Fibroblast of skin of back (primary cell): Measurements from ENCODE around the gene SLN. TPM values are rescaled to one million over a fixed set of nuclear protein-coding genes. Genes with fewer than 3 reads are reported as not detected.
"Not testable (repeated sequence)": the region's sequence is repeated elsewhere in the genome, so short reads cannot be mapped to it uniquely, and the experiment has no call there.

Experiments
- DNase-seq: peaks from one replicate; pipeline ENCODE4 v3.0.0-alpha.2; 2013
- polyA plus RNA-seq, 2 experiments: library from polyadenylated mRNA; unstranded; fragments of 120-200 nt; gene quantifications; one replicate each; pipeline ENCODE4 v1.2.1, GENCODE V29; 2013; ENCODE audit not compliant: insufficient read length in 2 of 2

SLN gene
- 3.6 TPM for polyA plus RNA-seq (2013, experiment 1 of 2; ENCODE audit: insufficient read length)
- 2.7 TPM for polyA plus RNA-seq (2013, experiment 2 of 2; ENCODE audit: insufficient read length)

- no peak for DNase-seq
Observed at GRCh38 chr11:107711861-107712755, at the start of gene SLN. Gene SLN, minus strand, starts transcription at chr11:107712056.

GRCh38 chr11:107758719-107759355, 47.0 kb upstream of the SLN start:
- not testable (repeated sequence) for DNase-seq

DNA sequence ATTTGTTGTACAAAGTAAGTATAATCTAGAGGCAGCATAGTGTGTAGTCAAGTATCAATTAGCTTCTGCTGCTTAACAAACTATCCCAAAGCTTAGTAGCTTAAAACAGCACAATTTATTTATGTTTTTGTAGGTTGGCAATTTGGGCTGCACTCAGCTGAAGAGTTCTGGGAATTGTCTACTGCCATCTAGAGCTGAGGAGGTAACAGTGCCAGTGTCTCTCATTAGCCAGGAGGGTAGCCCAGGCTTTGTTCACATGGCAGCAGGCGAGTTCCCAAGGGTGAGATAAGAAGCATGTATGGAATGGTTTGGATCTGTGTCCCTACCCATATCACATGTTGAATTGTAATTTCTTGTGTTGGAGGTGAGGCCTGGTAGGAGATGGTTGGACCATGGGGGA, 45.8 kb upstream of the SLN start:
- no peak for DNase-seq

- DNase-seq: no peak
Observed at GRCh38 chr11:107756553-107756952, 44.7 kb upstream of the SLN start.

- DNase-seq: peak; percentile 42
Observed at GRCh38 chr11:107752949-107753822, 41.3 kb upstream of the SLN start.

DNA sequence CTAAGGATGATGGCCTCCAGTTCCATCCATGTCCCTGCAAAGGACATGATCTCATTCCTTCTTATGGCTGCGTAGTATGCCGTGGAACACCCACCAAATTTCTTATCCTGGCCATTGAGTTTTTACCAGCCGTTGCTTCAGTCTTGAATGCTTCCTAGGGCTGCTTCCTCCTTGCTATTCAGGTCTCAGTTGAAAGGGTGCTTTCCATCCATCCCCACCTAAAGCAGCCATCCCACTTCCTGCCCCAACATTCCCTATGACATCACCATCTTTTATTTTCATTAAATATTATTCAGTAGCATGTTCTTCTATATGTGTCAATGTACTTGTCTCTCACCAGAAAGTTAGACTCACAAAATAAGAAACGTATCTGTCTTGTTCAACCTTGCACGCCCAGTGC, 40.7 kb upstream of the SLN start:
- DNase-seq: peak; percentile 13

DNA sequence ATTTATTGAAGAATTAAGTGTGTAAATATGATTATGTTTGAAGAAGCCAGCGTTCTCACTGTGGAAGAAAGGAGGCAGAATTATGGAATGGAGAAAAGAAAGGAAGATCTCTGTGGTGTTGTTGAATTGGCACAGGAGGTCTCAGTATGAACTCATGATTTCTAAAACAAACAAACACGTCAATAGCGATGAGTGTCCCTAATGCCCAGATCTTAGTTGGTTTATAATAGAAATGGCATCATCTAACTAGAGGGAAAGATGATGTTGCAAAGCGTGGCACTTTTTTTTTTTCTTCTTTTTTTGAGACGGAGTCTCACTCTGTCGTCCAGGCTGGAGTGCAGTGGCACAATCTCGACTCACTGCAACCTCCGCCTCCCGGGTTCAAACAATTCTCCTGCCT, 39.2 kb upstream of the SLN start:
- DNase-seq: no peak

GRCh38 chr11:107750313-107750712, 38.5 kb upstream of the SLN start:
- no peak for DNase-seq

DNA sequence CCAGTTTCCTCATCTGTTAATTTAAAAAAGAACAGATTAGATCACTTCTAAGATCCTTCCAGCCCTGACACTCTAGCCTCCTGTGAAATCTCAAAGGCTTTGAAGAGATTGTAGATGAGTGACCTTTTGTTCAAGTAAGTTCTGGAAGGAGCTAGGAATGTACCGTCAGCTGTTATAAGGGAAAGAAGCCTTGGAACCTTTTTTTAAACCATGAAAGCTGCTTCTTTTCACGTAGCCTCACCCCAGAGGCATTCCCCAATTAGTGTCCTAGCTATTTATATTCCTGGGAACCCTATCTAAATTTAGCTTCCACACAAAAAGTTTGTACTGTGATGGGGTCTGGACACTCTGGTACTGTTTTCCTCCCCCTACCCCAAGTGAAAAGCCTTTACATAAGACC, 35.8 kb upstream of the SLN start:
- DNase-seq: no peak

GRCh38 chr11:107744736-107745135, 32.9 kb upstream of the SLN start:
- no peak for DNase-seq

DNA sequence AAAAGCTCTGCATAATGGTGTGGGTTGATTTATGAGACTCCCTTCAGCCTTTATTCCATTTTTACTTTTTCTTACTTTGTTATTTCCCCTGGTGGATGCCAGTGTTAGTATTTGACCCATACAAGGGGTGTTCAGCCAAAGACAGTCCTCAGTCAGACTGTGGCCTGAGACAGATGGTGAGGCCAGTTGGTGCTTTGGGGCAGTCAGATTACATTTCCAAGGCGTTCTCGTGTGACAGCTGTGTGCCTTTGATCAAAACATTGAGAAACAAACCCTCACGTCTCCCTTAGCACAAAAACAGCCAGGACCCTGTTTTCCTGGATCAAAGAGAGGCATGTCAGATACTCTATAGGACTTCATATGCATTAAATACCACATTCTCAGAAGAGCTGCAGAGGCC, 31.3 kb upstream of the SLN start:
- no peak for DNase-seq

- peak; percentile 30 for DNase-seq
Observed at GRCh38 chr11:107741044-107741823, 29.4 kb upstream of the SLN start.

DNA sequence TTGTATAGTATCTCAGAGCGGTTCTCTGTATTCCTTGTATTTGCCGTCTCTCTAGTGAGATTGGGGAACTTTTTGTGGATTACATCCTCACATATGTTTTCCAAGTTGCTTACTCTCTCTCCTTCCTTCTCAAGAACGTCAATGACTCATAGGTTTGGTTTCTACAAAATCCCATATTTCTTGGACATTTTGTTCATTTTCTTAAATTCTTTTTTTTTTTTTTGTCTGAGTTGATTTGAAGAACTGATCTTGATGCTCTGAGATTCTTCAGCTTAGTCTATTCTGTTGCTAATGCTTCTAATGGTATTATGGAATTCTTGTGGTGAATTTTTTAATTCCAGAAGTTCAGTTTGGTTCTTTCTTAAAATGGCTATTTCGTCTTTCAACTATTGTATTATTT, 28.4 kb upstream of the SLN start:
- DNase-seq: peak; percentile 36

DNA sequence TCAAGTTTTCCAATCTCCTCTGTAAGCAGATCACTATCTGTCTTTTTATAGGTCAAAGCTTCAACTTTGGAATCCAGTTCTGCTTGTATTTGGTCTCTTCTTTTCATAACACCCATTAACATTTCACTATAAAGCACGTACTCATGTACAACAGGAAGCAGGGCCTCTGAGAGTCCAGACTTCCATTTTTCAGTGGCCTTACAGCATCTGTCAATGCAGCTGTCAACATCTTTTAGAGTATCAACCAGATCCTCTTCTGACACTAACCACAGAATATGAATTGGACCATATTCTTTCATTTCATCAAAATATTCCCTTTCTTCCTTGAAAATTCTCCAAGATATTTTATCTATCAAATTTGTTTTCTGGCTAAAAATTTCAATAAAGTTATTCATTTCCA, 24.7 kb upstream of the SLN start:
- DNase-seq: no peak

- DNase-seq: peak; percentile 28
Observed at GRCh38 chr11:107733518-107733917, 21.7 kb upstream of the SLN start.

GRCh38 chr11:107732689-107733051, 20.8 kb upstream of the SLN start:
- no peak for DNase-seq

GRCh38 chr11:107731941-107732688, 20.3 kb upstream of the SLN start:
- no peak for DNase-seq

DNA sequence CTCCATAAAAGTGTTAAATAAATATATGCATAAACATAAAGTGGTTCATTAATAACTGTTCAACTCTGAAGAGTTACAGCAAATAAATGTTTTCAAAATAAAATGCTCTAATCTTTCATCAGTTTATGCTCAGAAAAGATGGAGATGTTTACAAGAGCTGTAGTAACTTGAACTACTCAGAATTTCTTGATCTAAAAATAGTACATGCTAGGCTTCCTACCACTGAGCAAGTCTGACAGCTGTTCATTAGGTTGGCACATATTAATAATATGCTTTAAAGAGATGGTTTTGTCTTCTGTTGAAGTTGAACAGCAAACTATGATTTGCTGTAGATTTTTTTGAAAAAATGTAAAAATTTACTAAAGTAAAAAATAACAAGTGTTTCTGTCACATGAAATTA, 10.8 kb upstream of the SLN start:
- no peak for DNase-seq

GRCh38 chr11:107721207-107721606, 9.4 kb upstream of the SLN start:
- no peak for DNase-seq

- no peak for DNase-seq
Observed at GRCh38 chr11:107720303-107720774, 8.5 kb upstream of the SLN start.
